ENCODE results near the gene LGALSL.

GRCh38 chr2:64492821-64493220, 38.9 kb downstream of the LGALSL start:
- TF ChIP-seq, protein P1, sequence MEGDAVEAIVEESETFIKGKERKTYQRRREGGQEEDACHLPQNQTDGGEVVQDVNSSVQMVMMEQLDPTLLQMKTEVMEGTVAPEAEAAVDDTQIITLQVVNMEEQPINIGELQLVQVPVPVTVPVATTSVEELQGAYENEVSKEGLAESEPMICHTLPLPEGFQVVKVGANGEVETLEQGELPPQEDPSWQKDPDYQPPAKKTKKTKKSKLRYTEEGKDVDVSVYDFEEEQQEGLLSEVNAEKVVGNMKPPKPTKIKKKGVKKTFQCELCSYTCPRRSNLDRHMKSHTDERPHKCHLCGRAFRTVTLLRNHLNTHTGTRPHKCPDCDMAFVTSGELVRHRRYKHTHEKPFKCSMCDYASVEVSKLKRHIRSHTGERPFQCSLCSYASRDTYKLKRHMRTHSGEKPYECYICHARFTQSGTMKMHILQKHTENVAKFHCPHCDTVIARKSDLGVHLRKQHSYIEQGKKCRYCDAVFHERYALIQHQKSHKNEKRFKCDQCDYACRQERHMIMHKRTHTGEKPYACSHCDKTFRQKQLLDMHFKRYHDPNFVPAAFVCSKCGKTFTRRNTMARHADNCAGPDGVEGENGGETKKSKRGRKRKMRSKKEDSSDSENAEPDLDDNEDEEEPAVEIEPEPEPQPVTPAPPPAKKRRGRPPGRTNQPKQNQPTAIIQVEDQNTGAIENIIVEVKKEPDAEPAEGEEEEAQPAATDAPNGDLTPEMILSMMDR (optimal IDR thresholded peaks at IDR 0.05 in 1 of 3, IDR thresholded peaks at IDR 0.05 in 1 of 3, conservative IDR thresholded peaks at IDR 0.05 in 1 of 3; ENCODE audit: extremely low read depth in 1 of 3, insufficient read depth in 2 of 3, low read length in 3 of 3): no peak
- TF ChIP-seq EZH2 (IDR thresholded peaks at IDR 0.05; ENCODE audit: low read length): no peak
